Neural cell (in vitro differentiated cells): ENCODE measurements around the gene LINGO1. TPM values are rescaled to one million over a fixed set of nuclear protein-coding genes. Genes with fewer than 3 reads are reported as not detected.

ENCODE experiments used
- H2AFZ ChIP-seq: fragments of 200-600, 300-800 bp; sonication (generic), shearing (Covaris generic); 2 replicates; pipeline ENCODE4 v1.6.0; 2014; ENCODE audit warnings: low read depth, mild to moderate bottlenecking, antibody characterized with exemption, low read length, moderate library complexity
- H3F3A ChIP-seq: fragments of 200-600 bp; shearing (Covaris generic); 2 replicates; pipeline ENCODE4 v1.6.1; 2016; ENCODE audit warnings: mild to moderate bottlenecking, moderate library complexity, mixed read lengths, antibody characterized with exemption, low read length; ENCODE audit not compliant: insufficient read depth, poor library complexity, severe bottlenecking
- H3K27ac ChIP-seq: fragments of 200-600, 300-800 bp; sonication (generic), shearing (Covaris generic); 2 replicates; pipeline ENCODE4 v1.5.1; 2014; ENCODE audit warnings: mild to moderate bottlenecking, low read length, moderate library complexity
- H3K27me3 ChIP-seq: fragments of 300-800, 200-600 bp; sonication (generic), shearing (Covaris generic); 2 replicates; pipeline ENCODE4 v1.6.0; 2014; ENCODE audit warnings: mild to moderate bottlenecking, low read depth, low read length, moderate library complexity; ENCODE audit not compliant: insufficient read depth
- H3K36me3 ChIP-seq: fragments of 300-800, 200-600 bp; sonication (generic), shearing (Covaris generic); 2 replicates; pipeline ENCODE4 v1.5.1; 2014; ENCODE audit warnings: mild to moderate bottlenecking, antibody characterized with exemption, low read length, moderate library complexity; ENCODE audit not compliant: insufficient read depth
- H3K4me2 ChIP-seq: fragments of 300-800, 200-600 bp; sonication (generic), shearing (Covaris generic); 2 replicates; pipeline ENCODE4 v1.6.0; 2014; ENCODE audit warnings: mild to moderate bottlenecking, low read length
- H3K4me3 ChIP-seq: fragments of 300-800, 200-600 bp; sonication (generic), shearing (Covaris generic); 2 replicates; pipeline ENCODE4 v1.5.1; 2014; ENCODE audit warnings: mild to moderate bottlenecking, low read length, moderate library complexity
- H3K79me2 ChIP-seq: fragments of 200-600 bp; shearing (Covaris generic); replicated peaks from 2 replicates; pipeline ENCODE4 v1.6.0; 2014; ENCODE audit warnings: mild to moderate bottlenecking, low read length, moderate library complexity; ENCODE audit not compliant: insufficient read depth
- H3K9ac ChIP-seq: fragments of 300-800, 200-600 bp; sonication (generic), shearing (Covaris generic); 2 replicates; pipeline ENCODE4 v1.6.1; 2016; ENCODE audit warnings: mild to moderate bottlenecking, low read length, mixed read lengths
- H3K9me2 ChIP-seq: fragments of 200-600 bp; shearing (Covaris generic); 2 replicates; pipeline ENCODE4 v1.6.1; 2016; ENCODE audit warnings: mild to moderate bottlenecking, low read length, mixed read lengths; ENCODE audit not compliant: insufficient read depth
- H3K9me3 ChIP-seq: fragments of 200-600, 300-800 bp; sonication (generic), shearing (Covaris generic); 2 replicates; pipeline ENCODE4 v1.6.1; 2016; ENCODE audit warnings: mild to moderate bottlenecking, mixed run types, low read length, moderate library complexity, mixed read lengths
- H4K20me1 ChIP-seq: fragments of 200-600 bp; shearing (Covaris generic); 2 replicates; pipeline ENCODE4 v1.6.1; 2016; ENCODE audit warnings: mild to moderate bottlenecking, mixed run types; ENCODE audit not compliant: insufficient read depth
- CTCF ChIP-seq: fragments of 450-650 bp; IDR thresholded peaks from 2 replicates; pipeline ENCODE4 v1.5.1; 2014; ENCODE audit warnings: antibody characterized with exemption, mild to moderate bottlenecking, moderate library complexity; ENCODE audit not compliant: poor library complexity, severe bottlenecking
- EP300 ChIP-seq: fragments of 450-650 bp; conservative IDR thresholded peaks from 2 replicates; pipeline ENCODE4 v1.6.1; 2014; ENCODE audit warnings: antibody characterized with exemption, mild to moderate bottlenecking, moderate library complexity; ENCODE audit not compliant: poor library complexity, severe bottlenecking
- EZH2 ChIP-seq: fragments of 200-600, 300-800 bp; shearing (Covaris generic), sonication (generic); IDR thresholded peaks from 2 replicates; pipeline ENCODE4 v1.6.1; 2014; ENCODE audit warnings: antibody characterized with exemption, low read length, borderline replicate concordance, mild to moderate bottlenecking; ENCODE audit not compliant: insufficient read depth, poor library complexity, severe bottlenecking
- MXI1 ChIP-seq: fragments of 450-650 bp; conservative IDR thresholded peaks from 2 replicates; pipeline ENCODE4 v1.6.1; 2014; ENCODE audit warnings: antibody characterized with exemption, mild to moderate bottlenecking; ENCODE audit not compliant: poor library complexity, severe bottlenecking
- POLR2AphosphoS5 ChIP-seq: IDR thresholded peaks from 2 replicates; pipeline ENCODE4 v1.6.1; 2012
- RAD21 ChIP-seq: fragments of 450-650 bp; conservative IDR thresholded peaks from 2 replicates; pipeline ENCODE4 v1.6.1; 2014; ENCODE audit warnings: antibody characterized with exemption, mild to moderate bottlenecking, moderate library complexity
- REST ChIP-seq: IDR thresholded peaks from 2 replicates; pipeline ENCODE4 v1.6.1; 2012; ENCODE audit warnings: borderline replicate concordance
- SMC3 ChIP-seq: fragments of 450-650 bp; conservative IDR thresholded peaks from 2 replicates; pipeline ENCODE4 v1.6.1; 2014; ENCODE audit warnings: antibody characterized with exemption, mild to moderate bottlenecking, moderate library complexity; ENCODE audit not compliant: poor library complexity
- TAF1 ChIP-seq: IDR thresholded peaks from 2 replicates; pipeline ENCODE4 v1.6.1; 2012; ENCODE audit warnings: low read depth
- polyA plus RNA-seq: library from polyadenylated mRNA; depleted of rRNA; stranded (reverse); fragments of >200 nt; gene quantifications from 2 replicates; pipeline ENCODE4 v1.2.3, GENCODE V29; 2014

LINGO1 gene
- polyA plus RNA-seq, 1 donor from 2014 or later = 34.4 TPM

DNA sequence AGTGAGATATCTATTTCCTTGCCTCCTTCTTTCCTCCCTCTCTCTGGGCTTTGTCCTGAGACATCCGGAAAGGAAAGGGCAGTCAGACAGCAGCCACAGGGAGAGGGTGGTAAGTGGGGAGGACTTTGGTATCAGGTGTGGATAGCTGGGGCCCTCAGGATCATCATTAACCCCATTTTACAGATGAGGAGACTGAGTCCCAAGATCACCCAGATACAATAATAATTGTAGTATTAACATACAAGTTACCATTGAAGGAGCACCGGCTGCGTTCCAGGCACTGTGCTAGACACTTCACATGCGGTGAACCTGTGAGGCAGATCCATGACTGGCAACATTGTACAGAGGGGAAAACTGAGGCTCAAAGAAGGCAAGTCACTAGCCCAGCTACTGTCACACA, 15.2 kb upstream of the LINGO1 start:
- Histone ChIP-seq H3K9me2 (no peaks in the 10 kb centered on the region), H4K20me1 (no peaks in the 10 kb centered on the region), H3F3A (no peaks in the 10 kb centered on the region), H3K9me3 (no peaks in the 10 kb centered on the region), H3K4me2 (no peak overlapping the region), H3K36me3 (no peaks in the 10 kb centered on the region), H3K9ac (no peak overlapping the region), H3K79me2 (no peaks in the 10 kb centered on the region), H2AFZ (no peak overlapping the region), H3K4me3 (no peak overlapping the region), H3K27ac (no peak overlapping the region), H3K27me3 (no peaks in the 10 kb centered on the region)
- TF ChIP-seq EZH2 (no peak), EP300 (no peak), SMC3 (no peak), RAD21 (no peak), CTCF (no peak), MXI1 (no peak), POLR2AphosphoS5 (no peak), REST (no peak), TAF1 (no peak)

DNA sequence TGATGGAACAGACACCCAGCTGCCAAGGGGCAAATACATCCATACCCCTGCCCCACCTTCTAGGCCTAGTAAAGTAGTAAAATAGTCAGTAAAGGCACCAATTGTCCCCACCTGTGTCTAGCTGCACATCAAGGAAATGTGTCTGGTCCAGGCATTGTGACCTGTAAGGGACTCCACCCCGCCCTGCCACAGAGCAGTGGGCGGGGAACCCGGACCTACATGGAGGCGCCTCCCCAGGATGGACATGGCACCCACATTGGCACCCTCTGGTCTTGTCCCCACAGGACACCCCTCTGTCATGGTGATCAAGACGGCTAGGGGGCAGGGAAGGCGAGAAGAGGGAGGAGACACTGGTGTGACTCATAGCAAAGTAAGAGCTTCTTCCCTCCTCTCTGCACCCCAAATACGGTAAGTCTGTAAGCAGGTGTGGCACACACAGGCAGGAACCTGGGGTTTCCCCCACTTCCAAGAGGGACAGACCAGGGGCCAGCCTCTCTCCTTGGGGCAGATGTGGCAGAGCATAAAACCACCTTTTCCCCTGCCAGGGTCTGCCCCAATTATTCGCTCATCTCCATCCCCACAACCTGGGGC, 13.5 kb upstream of the LINGO1 start:
- H3F3A ChIP-seq = no peaks in the 10 kb centered on the region
- no peak for TF ChIP-seq EZH2
- TF ChIP-seq POLR2AphosphoS5 = no peak
- no peak for TF ChIP-seq EP300
- no peak for TF ChIP-seq SMC3
- no peak for TF ChIP-seq RAD21
- H3K4me3 ChIP-seq = no peak overlapping the region
- no peak overlapping the region for H3K4me2 ChIP-seq
- H3K9ac ChIP-seq = no peak overlapping the region
- no peaks in the 10 kb centered on the region for H3K27me3 ChIP-seq
- H3K36me3 ChIP-seq = no peaks in the 10 kb centered on the region
- no peaks in the 10 kb centered on the region for H4K20me1 ChIP-seq
- no peak overlapping the region for H2AFZ ChIP-seq
- H3K9me3 ChIP-seq = no peaks in the 10 kb centered on the region
- H3K27ac ChIP-seq = no peak overlapping the region
- H3K79me2 ChIP-seq = no peaks in the 10 kb centered on the region
- H3K9me2 ChIP-seq = no peaks in the 10 kb centered on the region
